Heart left ventricle (tissue), 16 donors: Measurements from ENCODE around the gene TRIM24. TPM values are rescaled to one million over a fixed set of nuclear protein-coding genes. Genes with fewer than 3 reads are reported as not detected.

Source experiments
- ATAC-seq, 4 donors: fragments of 200-7000 bp; cut with Tn5 transposase; one replicate each; pipeline ENCODE4 v1.9.1; 2020 to 2022; ENCODE audit warnings: moderate library complexity in 4 of 4, mild to moderate bottlenecking in 3 of 4, moderate number of reproducible peaks in 1 of 4
- DNase-seq, 5 donors: peaks; one replicate each; pipeline ENCODE4 v3.0.0-alpha.2; 2020
- H3K27ac ChIP-seq, 12 donors: fragments of 200-600 bp; sonication (generic) in 4 of 12; one replicate each; pipeline versions ENCODE4 v1.5.0 to v1.8.0; 2016 to 2022; ENCODE audit warnings: mild to moderate bottlenecking in 2 of 12
- H3K27me3 ChIP-seq, 9 donors: fragments of 200-600 bp; sonication (generic) in 2 of 9; one replicate each; pipeline versions ENCODE4 v1.5.1 to v1.8.0; 2016 to 2022; ENCODE audit warnings: mild to moderate bottlenecking in 3 of 9
- H3K36me3 ChIP-seq, 9 donors: fragments of 200-600 bp; sonication (generic) in 2 of 9; one replicate each; pipeline versions ENCODE4 v1.5.0 to v1.8.0; 2018 to 2022; ENCODE audit warnings: mild to moderate bottlenecking in 2 of 9
- H3K4me1 ChIP-seq, 12 donors: fragments of 200-600 bp; sonication (generic) in 4 of 12; one replicate each; pipeline versions ENCODE4 v1.5.0 to v1.8.0; 2016 to 2022; ENCODE audit warnings: mild to moderate bottlenecking in 3 of 12
- H3K4me3 ChIP-seq, 12 donors: fragments of 200-600 bp; sonication (generic) in 4 of 12; one replicate each; pipeline versions ENCODE4 v1.5.0 to v1.8.0; 2017 to 2022; ENCODE audit warnings: mild to moderate bottlenecking in 9 of 12, moderate library complexity in 4 of 12
- H3K9me3 ChIP-seq, 12 donors: fragments of 200-600 bp; sonication (generic) in 4 of 12; one replicate each; pipeline versions ENCODE4 v1.5.0 to v1.8.0; 2016 to 2022; ENCODE audit warnings: mild to moderate bottlenecking in 1 of 12
- CTCF ChIP-seq, 12 donors: fragments of 200-600 bp; sonication (generic) in 4 of 12; IDR thresholded peaks; one replicate each; pipeline versions ENCODE4 v1.5.0 to v1.8.0; 2018 to 2022; ENCODE audit warnings: antibody characterized with exemption in 12 of 12, mild to moderate bottlenecking in 5 of 12
- POLR2A ChIP-seq, 2 donors: fragments of 450-650 bp; IDR thresholded peaks; one replicate each; pipeline ENCODE4 v1.6.1; 2017; ENCODE audit warnings: antibody characterized with exemption in 2 of 2, mild to moderate bottlenecking in 2 of 2, moderate library complexity in 2 of 2
- WGBS, 4 donors: extraction: QIAGEN DNeasy Blood & Tissue Kit in 2 of 4; methylation state at CpG; one replicate each; pipeline versions ENCODE4 v1.1.5 to v1.1.7; 2013 to 2018; 5-methylcytosine and 5-hydroxymethylcytosine counted together
- intact Hi-C, 10 donors: fragments of 100-400 bp; cut with DNase I; formaldehyde crosslinking; loops; one replicate each; pipeline versions ENCODE4 v1.11.1 to v1.14.2; 2022
- polyA plus RNA-seq, 2 donors: library from polyadenylated mRNA; stranded (reverse); fragments of 200-250 nt; gene quantifications; one replicate each; pipeline ENCODE4 v1.2.3, GENCODE V29; 2013
- total RNA-seq, 9 donors: library from RNA; depleted of rRNA in 2 of 9; stranded (reverse); fragments of >200 nt in 2 of 9; fragmentation: NEBNext Ultra II Directional in 3 of 9; extraction: Animal tissue kit (Norgen Biotek cat#: 25700) in 3 of 9; gene quantifications; one replicate each; pipeline versions ENCODE4 v1.1.0 to v1.2.4, GENCODE V29; 2016 to 2023
- donor health status: ischemic (EF 13 %, LVEDD 7.1; RV severe dilation, severe dysfunction).
- donor health status: healthy with polysubstance abuse.
- donor health status: DM: no; HTN: yes; CAD: no.
- donor health status: DM: no; HTN: no; CAD: no.
- donor health status: ischemic (EF 25% LVEDD 6.9; RV normal size, moderate dysfunction).
- donor health status: ischemic (EF 25% LVEDD 5.7; RV mildly dilated, moderate dysfunction).
- donor health status: healthy.
- donor health status: DM: yes; HTN: yes; CAD: no.
- donor health status: ischemic (EF 35%, LVEDD 5.7; RV mildly dilated, moderate dysfunction).
- donor health status: nonischemic (EF 11% LVEDD 7.7; RV severe dilation, severe dysfunction).
- donor health status: DM: yes; HTN: yes; CAD: no.
- donor health status: PGD.
- donor health status: ischemic (EF 29% LVEDD 5.4; RV normal size, mild dysfunction).
- donor health status: nonischemic (EF 23%, LVEDD 6.1; RV moderate dilation, normal function).

The TRIM24 gene
- total and polyA plus RNA-seq, 11 donors = 9.0 to 27.2 (median 16.8) TPM

GRCh38 chr7:138442822-138443221 lies 17.2 kb upstream of the TRIM24 start:
- WGBS, 4 donors = 89 to 93% (median 91%) methylated on average over 3 of the region's 3 CpGs
- Histone ChIP-seq H3K4me3 (no peak overlapping the region), H3K36me3 (no peaks in the 10 kb centered on the region), H3K9me3 (no peaks in the 10 kb centered on the region), H3K27me3 (no peaks in the 10 kb centered on the region), H3K4me1 (no peaks in the 10 kb centered on the region), H3K27ac (no peak overlapping the region)
- intact Hi-C loops = loop anchor here in 1 of 10 donors (10.0 kb wide), 1 partner anchor 292 kb away; no protein-coding TSS in a partner anchor
- TF ChIP-seq POLR2A (IDR thresholded peaks at IDR 0.05) = no peak
- TF ChIP-seq CTCF (IDR thresholded peaks at IDR 0.05) = no peak
- ATAC-seq = no peak
- DNase-seq = no peak

GRCh38 chr7:138449580-138449979 lies 10.5 kb upstream of the TRIM24 start:
- 92 to 96% (median 93%) methylated on average over 6 of the region's 6 CpGs for WGBS, 4 donors
- TF ChIP-seq CTCF (IDR thresholded peaks at IDR 0.05) (peak in 9 of 12 donors; percentile 11 to 38 (median 26)), POLR2A (IDR thresholded peaks at IDR 0.05) (no peak)
- no peak overlapping the region for H3K4me3 ChIP-seq
- ATAC-seq = no peak
- no peaks in the 10 kb centered on the region for H3K36me3 ChIP-seq
- H3K4me1 ChIP-seq = no peaks in the 10 kb centered on the region
- DNase-seq = no peak
- no peak overlapping the region for H3K27ac ChIP-seq
- intact Hi-C loops = loop anchor here in 1 of 10 donors (10.0 kb wide), 1 partner anchor 285 kb away; no protein-coding TSS in a partner anchor
- no peaks in the 10 kb centered on the region for H3K27me3 ChIP-seq
- H3K9me3 ChIP-seq = no peaks in the 10 kb centered on the region

- Histone ChIP-seq H3K27ac (no peak overlapping the region), H3K36me3 (no peaks in the 10 kb centered on the region), H3K4me1 (peaks cover 0 to 4% (median 0%) of the 10 kb centered on the region in 12 donors), H3K9me3 (no peaks in the 10 kb centered on the region), H3K4me3 (no peak overlapping the region), H3K27me3 (no peaks in the 10 kb centered on the region)
- TF ChIP-seq CTCF (IDR thresholded peaks at IDR 0.05) = no peak
- no peak for TF ChIP-seq POLR2A (IDR thresholded peaks at IDR 0.05)
- intact Hi-C loops = no loop called here
- no peak for DNase-seq
- WGBS, 4 donors = 76 to 85% (median 80%) methylated on average over 3 of the region's 3 CpGs
- no peak for ATAC-seq
Measured at GRCh38 chr7:138455609-138456008, 4.5 kb upstream of the TRIM24 start.

GRCh38 chr7:138456220-138456619 lies 3.8 kb upstream of the TRIM24 start:
- Histone ChIP-seq H3K9me3 (no peaks in the 10 kb centered on the region), H3K27me3 (no peaks in the 10 kb centered on the region), H3K36me3 (no peaks in the 10 kb centered on the region), H3K27ac (no peak overlapping the region), H3K4me3 (no peak overlapping the region), H3K4me1 (peaks cover 0 to 4% (median 0%) of the 10 kb centered on the region in 12 donors)
- intact Hi-C loops = no loop called here
- DNase-seq (no peak), ATAC-seq (no peak)
- TF ChIP-seq CTCF (IDR thresholded peaks at IDR 0.05) (no peak), POLR2A (IDR thresholded peaks at IDR 0.05) (no peak)
- WGBS, 4 donors = 86 to 93% (median 90%) methylated on average over 4 of the region's 4 CpGs
